ENCODE data around the gene CAMK1D.

DNA sequence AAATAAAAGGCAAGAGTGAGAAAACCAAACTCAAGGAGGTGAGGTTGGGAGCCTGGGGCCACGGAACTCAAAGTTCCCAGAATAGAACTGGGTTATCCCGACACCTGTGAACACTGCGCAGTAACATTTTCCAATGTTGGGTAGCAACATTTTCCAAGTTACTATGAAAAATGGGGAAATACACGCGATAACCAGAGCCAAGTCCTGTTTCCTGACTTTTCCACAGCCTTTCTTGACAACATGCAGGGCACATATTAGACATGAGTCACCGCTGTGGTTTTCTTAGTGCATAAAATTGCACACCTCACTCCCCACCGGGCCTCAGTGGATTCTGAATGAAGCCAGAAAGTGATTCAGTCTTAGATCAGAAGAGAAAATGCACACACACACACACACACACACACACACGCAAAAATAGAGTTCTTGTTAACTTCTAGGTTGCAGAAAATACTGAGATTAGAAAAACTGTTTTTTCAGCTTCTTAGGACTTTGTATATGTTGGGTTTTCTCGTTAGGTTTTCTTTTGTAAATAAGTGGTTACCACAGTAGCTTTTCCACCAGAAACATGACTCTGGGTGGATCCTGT is 70.0 kb downstream of the CAMK1D start:
- TF ChIP-seq, protein P1, sequence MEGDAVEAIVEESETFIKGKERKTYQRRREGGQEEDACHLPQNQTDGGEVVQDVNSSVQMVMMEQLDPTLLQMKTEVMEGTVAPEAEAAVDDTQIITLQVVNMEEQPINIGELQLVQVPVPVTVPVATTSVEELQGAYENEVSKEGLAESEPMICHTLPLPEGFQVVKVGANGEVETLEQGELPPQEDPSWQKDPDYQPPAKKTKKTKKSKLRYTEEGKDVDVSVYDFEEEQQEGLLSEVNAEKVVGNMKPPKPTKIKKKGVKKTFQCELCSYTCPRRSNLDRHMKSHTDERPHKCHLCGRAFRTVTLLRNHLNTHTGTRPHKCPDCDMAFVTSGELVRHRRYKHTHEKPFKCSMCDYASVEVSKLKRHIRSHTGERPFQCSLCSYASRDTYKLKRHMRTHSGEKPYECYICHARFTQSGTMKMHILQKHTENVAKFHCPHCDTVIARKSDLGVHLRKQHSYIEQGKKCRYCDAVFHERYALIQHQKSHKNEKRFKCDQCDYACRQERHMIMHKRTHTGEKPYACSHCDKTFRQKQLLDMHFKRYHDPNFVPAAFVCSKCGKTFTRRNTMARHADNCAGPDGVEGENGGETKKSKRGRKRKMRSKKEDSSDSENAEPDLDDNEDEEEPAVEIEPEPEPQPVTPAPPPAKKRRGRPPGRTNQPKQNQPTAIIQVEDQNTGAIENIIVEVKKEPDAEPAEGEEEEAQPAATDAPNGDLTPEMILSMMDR (conservative IDR thresholded peaks at IDR 0.05 in 1 of 2, IDR thresholded peaks at IDR 0.05 in 1 of 2; ENCODE audit: extremely low read depth in 1 of 2, insufficient read depth in 1 of 2, low read depth in 1 of 2, low read length in 2 of 2): no peak
- TF ChIP-seq EZH2 (IDR thresholded peaks at IDR 0.05; ENCODE audit: borderline replicate concordance, low read length): no peak
